Peyer's patch (tissue), 4 donors: ENCODE data around the gene EQTN. TPM values are rescaled to one million over a fixed set of nuclear protein-coding genes. Genes with fewer than 3 reads are reported as not detected.

Experiments
- DNase-seq, 3 donors: peaks; one replicate each; pipeline ENCODE4 v3.0.0-alpha.2; 2017 to 2019
- H3K27ac ChIP-seq, 4 donors: fragments of 200-600 bp; sonication (generic); one replicate each; pipeline ENCODE4 v1.5.1; 2016 to 2019
- H3K27me3 ChIP-seq, 2 donors: fragments of 200-600 bp; sonication (generic); one replicate each; pipeline ENCODE4 v1.5.1; 2019
- H3K36me3 ChIP-seq, 3 donors: fragments of 200-600 bp; sonication (generic); one replicate each; pipeline ENCODE4 v1.5.1; 2016 to 2019
- H3K4me1 ChIP-seq, 4 donors: fragments of 200-600 bp; sonication (generic); one replicate each; pipeline ENCODE4 v1.5.1; 2016 to 2019
- H3K4me3 ChIP-seq, 4 donors: fragments of 200-600 bp; sonication (generic); 1 replicate in 3 of 4; 2 replicates in 1 of 4; pipeline ENCODE4 v1.5.1; 2016 to 2019; ENCODE audit warnings: mild to moderate bottlenecking in 1 of 4
- H3K9me3 ChIP-seq, 4 donors: fragments of 200-600 bp; sonication (generic); one replicate each; pipeline ENCODE4 v1.5.1; 2016 to 2019; ENCODE audit warnings: mild to moderate bottlenecking in 1 of 4
- CTCF ChIP-seq, 6 experiments: fragments of 450-650 bp in 4 of 6; fragments of 200-600 bp in 2 of 6; sonication (generic) in 1 of 6; IDR thresholded peaks; one replicate each; pipeline ENCODE4 v1.5.1; 2017 to 2019; ENCODE audit warnings: antibody characterized with exemption in 6 of 6, mild to moderate bottlenecking in 3 of 6, moderate library complexity in 1 of 6
- POLR2A ChIP-seq, 2 donors: fragments of 450-650 bp; IDR thresholded peaks; one replicate each; pipeline ENCODE4 v1.5.1; 2017; ENCODE audit warnings: antibody characterized with exemption in 2 of 2, mild to moderate bottlenecking in 2 of 2, moderate library complexity in 2 of 2
- total RNA-seq, 4 donors: library from RNA; depleted of rRNA; stranded (reverse); fragments of >200 nt; gene quantifications; one replicate each; pipeline ENCODE4 v1.1.0, GENCODE V29; 2016

The EQTN gene
- total RNA-seq, 4 donors from 2014 or later: 1.9 to 2.3 TPM; not detected in 2

DNA sequence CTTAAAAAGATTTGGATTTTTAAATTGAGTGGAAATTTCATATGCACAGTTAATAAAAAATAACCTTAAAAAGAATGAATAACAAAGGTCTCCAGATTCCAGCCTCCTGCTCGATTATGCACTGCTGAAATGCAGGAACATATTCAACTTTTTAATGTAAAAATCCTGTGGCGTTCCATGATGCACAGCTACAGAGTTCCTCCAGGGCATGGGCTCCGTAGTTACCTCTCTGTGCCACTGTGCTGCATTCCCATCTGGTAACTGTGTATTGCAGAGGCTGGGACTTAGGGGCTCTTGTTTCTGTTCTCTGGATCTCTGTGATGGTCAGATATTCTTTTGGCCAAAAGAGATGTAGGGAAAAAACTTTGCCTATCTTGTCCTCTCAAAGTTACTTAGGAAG is 31.5 kb upstream of the EQTN start:
- H3K4me1 ChIP-seq: no peaks in the 10 kb centered on the region
- peaks cover 0 to 23% (median 0%) of the 10 kb centered on the region in 3 donors for H3K36me3 ChIP-seq
- H3K9me3 ChIP-seq: peaks cover 0 to 3% (median 0%) of the 10 kb centered on the region in 4 donors
- no peak for DNase-seq
- no peak overlapping the region for H3K27ac ChIP-seq
- TF ChIP-seq CTCF (IDR thresholded peaks at IDR 0.05): no peak
- no peak for TF ChIP-seq POLR2A (IDR thresholded peaks at IDR 0.05)
- H3K4me3 ChIP-seq: no peak overlapping the region
- no peaks in the 10 kb centered on the region for H3K27me3 ChIP-seq

DNA sequence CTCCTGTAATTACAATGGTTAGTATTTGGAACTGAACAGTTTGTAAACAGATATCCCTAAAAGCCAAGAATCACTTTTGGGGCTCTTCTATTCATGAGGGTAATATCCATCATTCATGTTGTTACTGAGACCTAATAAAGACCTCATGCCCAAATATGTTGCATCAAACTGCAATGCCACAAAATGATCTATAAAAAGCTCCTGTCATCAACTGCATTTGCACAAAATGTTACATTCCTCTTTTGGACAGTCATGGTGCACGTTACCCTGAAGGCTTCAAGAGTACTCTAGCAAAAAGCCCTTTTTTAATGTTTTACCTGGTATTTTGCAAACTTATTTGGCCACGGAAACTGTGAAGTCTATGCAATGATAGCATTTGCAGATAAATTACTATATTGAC is 14.2 kb upstream of the EQTN start:
- H3K9me3 ChIP-seq: no peaks in the 10 kb centered on the region
- TF ChIP-seq POLR2A (IDR thresholded peaks at IDR 0.05): no peak
- no peak for TF ChIP-seq CTCF (IDR thresholded peaks at IDR 0.05)
- H3K36me3 ChIP-seq: no peaks in the 10 kb centered on the region
- no peak overlapping the region for H3K4me3 ChIP-seq
- no peak for DNase-seq
- no peaks in the 10 kb centered on the region for H3K27me3 ChIP-seq
- no peaks in the 10 kb centered on the region for H3K4me1 ChIP-seq
- H3K27ac ChIP-seq: no peak overlapping the region

DNA sequence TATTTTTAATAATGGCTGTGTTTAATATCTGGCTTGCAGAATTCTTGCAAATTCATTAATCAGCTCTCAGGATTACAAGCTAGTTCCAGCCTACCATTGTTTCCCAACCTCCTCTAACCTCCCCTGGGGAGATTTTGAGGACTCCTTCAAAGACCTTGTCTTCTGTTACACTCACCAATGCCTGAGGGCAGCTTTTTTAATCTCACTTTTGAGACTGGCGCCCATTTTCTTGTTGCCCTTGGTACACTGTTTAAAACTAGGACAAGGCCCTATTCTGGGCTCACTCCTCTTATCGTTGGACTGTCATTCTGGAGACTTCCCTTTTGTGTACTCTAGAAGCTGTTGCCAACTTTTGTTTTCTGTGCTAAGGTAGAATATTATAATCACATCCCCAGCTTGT is 13.6 kb upstream of the EQTN start:
- no peaks in the 10 kb centered on the region for H3K27me3 ChIP-seq
- TF ChIP-seq CTCF (IDR thresholded peaks at IDR 0.05) (no peak), POLR2A (IDR thresholded peaks at IDR 0.05) (no peak)
- H3K36me3 ChIP-seq: no peaks in the 10 kb centered on the region
- H3K27ac ChIP-seq: no peak overlapping the region
- H3K9me3 ChIP-seq: no peaks in the 10 kb centered on the region
- no peaks in the 10 kb centered on the region for H3K4me1 ChIP-seq
- H3K4me3 ChIP-seq: no peak overlapping the region
- no peak for DNase-seq

DNA sequence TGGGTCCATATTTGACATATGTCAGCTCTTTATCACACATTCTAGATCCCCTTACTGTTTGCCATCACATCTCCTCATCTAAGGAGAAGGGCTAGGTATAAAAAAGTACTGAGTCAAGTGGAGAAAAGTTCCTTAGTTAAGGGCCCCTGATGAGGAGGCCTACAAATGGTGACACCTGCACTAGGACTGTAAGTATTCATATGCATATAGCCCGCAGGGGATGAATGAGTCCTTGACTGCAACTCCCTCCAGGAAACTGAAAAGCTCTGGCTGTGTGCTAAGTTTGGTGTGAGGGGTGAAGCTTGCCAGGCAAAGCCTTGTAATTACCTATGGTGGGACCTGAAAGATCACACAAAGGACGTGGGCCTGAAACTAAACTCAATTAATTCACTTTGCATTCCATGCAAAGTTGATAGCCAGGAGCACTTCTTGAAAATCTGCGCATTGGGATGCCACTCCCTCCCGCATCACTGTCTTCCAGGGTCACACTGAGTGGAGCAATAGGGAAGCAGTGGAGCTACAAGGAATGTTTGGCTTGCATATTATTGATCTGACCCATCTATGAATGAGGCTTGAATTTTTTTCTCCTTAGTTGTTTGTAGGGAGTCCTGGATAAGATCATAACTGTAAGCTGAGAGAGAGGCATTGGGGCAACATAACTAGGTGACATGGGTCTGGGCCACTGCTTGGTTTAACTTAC is 11.9 kb upstream of the EQTN start:
- H3K4me1 ChIP-seq: no peaks in the 10 kb centered on the region
- no peak for DNase-seq
- no peak overlapping the region for H3K4me3 ChIP-seq
- TF ChIP-seq CTCF (IDR thresholded peaks at IDR 0.05): no peak
- TF ChIP-seq POLR2A (IDR thresholded peaks at IDR 0.05): no peak
- H3K27ac ChIP-seq: no peak overlapping the region
- H3K36me3 ChIP-seq: no peaks in the 10 kb centered on the region
- no peaks in the 10 kb centered on the region for H3K27me3 ChIP-seq
- H3K9me3 ChIP-seq: no peaks in the 10 kb centered on the region

DNA sequence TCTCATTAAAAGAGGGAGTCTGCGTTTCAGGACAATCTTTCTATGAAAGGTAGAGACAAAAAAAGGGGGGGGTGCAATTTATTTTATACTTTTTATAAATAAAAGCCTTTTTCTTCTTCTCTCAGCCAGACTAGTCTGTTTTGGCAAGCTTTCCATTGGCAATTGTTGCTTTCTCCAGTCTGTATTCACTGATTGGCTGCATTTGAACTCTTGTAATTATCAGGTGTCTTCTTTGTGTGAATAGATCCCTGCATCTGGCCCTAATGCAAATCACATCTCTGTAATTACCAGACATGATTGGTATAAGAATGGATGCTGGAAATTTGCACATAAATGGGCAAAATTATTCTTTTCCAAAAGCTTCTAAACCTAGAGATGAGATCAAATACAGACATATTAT is 7.6 kb upstream of the EQTN start:
- Histone ChIP-seq H3K36me3 (no peaks in the 10 kb centered on the region), H3K4me3 (no peak overlapping the region), H3K9me3 (no peaks in the 10 kb centered on the region), H3K27me3 (no peaks in the 10 kb centered on the region), H3K4me1 (no peaks in the 10 kb centered on the region), H3K27ac (no peak overlapping the region)
- DNase-seq: no peak
- no peak for TF ChIP-seq CTCF (IDR thresholded peaks at IDR 0.05)
- no peak for TF ChIP-seq POLR2A (IDR thresholded peaks at IDR 0.05)

- Histone ChIP-seq H3K27ac (no peak overlapping the region), H3K4me1 (no peaks in the 10 kb centered on the region), H3K4me3 (no peak overlapping the region), H3K9me3 (no peaks in the 10 kb centered on the region), H3K36me3 (no peaks in the 10 kb centered on the region), H3K27me3 (no peaks in the 10 kb centered on the region)
- no peak for DNase-seq
- TF ChIP-seq POLR2A (IDR thresholded peaks at IDR 0.05) (no peak), CTCF (IDR thresholded peaks at IDR 0.05) (no peak)
Observed at GRCh38 chr9:27303219-27303618, 6.3 kb upstream of the EQTN start.
